ENCODE results near the gene FOXD2. TPM values are rescaled to one million over a fixed set of nuclear protein-coding genes. Genes with fewer than 3 reads are reported as not detected.

The FOXD2 gene
- total RNA-seq, 1 donor from 2014 or later = 0.07 TPM

DNA sequence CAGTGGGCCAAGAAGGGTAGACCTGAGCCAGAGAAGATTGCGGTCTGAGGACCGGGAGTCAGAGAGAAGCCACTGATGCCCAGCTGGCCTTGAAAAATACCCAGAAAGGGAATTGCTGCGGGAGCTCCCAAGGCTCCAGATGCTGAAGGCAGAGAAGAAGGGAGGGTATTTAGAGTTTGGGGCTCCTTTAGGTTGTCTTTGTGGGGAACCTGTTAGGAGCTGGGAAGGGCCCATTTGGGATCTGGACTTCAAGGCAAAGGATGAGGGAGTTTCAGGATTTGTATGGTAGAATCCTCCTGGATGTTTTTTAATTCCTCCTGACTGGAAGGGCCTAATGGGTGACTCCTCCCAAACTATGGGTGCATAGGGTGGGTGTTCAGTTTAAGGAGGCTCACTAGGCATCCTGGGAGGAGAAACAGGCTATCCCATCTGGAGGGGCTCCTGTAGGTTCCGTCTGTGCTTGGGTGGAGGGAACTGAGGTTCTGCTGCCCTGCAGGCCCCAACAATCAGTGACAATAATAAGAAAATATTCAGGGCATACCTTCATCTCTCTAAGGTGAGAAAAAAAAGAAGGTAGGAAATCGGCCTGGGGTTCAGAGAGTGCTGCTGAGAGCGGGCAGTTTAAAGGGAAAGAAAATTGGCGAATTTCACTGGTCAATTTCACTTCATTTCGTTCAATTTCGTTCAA, 5.1 kb downstream of the FOXD2 start:
- no peak for DNase-seq (ENCODE audit: low read depth)
- Histone ChIP-seq H4K20me1 (ENCODE audit: insufficient read depth, low read length) (peaks cover 9% of the 10 kb centered on the region), H3K27ac (ENCODE audit: low read depth, low read length) (no peak overlapping the region), H3K79me2 (ENCODE audit: insufficient read depth, low read length) (no peaks in the 10 kb centered on the region), H3K27me3 (ENCODE audit: insufficient read depth, low read length) (peaks cover 88% of the 10 kb centered on the region), H3K4me1 (ENCODE audit: insufficient read depth, low read length) (peaks cover 6% of the 10 kb centered on the region), H2AFZ (ENCODE audit: low read depth, low read length) (no peak overlapping the region), H3K9me3 (ENCODE audit: insufficient read depth, low read depth, low read length) (no peaks in the 10 kb centered on the region), H3K9ac (ENCODE audit: low read length) (no peak overlapping the region), H3K4me3 (ENCODE audit: insufficient read depth, low read depth, low read length) (no peak overlapping the region), H3K36me3 (ENCODE audit: insufficient read depth, low read length) (no peaks in the 10 kb centered on the region), H3K4me2 (ENCODE audit: low read length) (no peak overlapping the region)
- TF ChIP-seq, protein P1, sequence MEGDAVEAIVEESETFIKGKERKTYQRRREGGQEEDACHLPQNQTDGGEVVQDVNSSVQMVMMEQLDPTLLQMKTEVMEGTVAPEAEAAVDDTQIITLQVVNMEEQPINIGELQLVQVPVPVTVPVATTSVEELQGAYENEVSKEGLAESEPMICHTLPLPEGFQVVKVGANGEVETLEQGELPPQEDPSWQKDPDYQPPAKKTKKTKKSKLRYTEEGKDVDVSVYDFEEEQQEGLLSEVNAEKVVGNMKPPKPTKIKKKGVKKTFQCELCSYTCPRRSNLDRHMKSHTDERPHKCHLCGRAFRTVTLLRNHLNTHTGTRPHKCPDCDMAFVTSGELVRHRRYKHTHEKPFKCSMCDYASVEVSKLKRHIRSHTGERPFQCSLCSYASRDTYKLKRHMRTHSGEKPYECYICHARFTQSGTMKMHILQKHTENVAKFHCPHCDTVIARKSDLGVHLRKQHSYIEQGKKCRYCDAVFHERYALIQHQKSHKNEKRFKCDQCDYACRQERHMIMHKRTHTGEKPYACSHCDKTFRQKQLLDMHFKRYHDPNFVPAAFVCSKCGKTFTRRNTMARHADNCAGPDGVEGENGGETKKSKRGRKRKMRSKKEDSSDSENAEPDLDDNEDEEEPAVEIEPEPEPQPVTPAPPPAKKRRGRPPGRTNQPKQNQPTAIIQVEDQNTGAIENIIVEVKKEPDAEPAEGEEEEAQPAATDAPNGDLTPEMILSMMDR (IDR thresholded peaks at IDR 0.05; ENCODE audit: insufficient read depth, low read depth, low read length) = no peak
- TF ChIP-seq EZH2 (IDR thresholded peaks at IDR 0.05; ENCODE audit: insufficient read depth, low read length) = no peak
- Mint-ChIP-seq H3K9me3 (ENCODE audit: unreplicated experiment) (peaks cover 11% of the 10 kb centered on the region), H3K27ac (ENCODE audit: unreplicated experiment) (peak overlapping the region; percentile 4), H3K36me3 (ENCODE audit: low read depth, unreplicated experiment) (peaks cover 4% of the 10 kb centered on the region), H3K4me1 (ENCODE audit: low read depth, unreplicated experiment) (peaks cover 5% of the 10 kb centered on the region), H3K27me3 (ENCODE audit: low read depth, unreplicated experiment) (peaks cover 24% of the 10 kb centered on the region), H3K4me3 (ENCODE audit: unreplicated experiment) (no peak overlapping the region)
- FAIRE-seq = no peak

DNA sequence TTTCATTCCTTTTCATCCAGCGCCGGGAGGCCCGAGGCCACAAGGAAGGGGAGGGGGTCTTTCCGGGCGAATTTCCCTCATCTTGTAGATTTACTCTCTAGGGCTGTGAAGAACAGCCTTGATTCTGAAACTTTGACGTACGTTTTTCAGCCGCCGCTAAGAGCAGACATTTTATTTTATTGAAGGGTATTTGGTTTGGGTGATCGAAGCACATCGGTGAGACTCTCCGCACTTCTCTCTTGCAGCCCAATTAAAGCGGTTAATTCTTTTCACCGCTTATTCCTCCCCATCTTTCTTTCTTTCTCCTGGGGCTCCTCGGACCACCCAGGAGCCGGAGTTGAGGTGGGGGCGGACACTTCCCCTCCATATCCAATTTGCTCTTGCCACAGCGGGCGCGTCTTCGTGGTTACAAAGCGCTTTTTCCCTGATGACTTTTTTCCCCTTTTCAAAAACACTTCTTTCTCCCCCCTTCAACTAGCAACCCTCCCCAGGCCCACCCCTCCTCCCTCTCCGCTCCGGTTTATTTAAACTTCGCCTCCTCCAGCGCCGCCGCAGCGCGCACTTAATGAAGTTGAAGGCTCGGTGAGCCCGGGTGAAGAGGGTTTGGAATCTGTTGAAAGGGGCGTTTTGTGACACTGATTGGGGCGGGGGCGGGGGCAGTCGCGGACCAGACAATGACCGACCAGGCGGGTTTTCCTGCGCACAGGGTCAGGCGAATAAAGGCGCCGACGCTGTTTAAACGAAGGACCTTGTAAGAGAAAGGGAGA, 5.9 kb downstream of the FOXD2 start:
- FAIRE-seq = no peak
- no peak overlapping the region for H3K4me3 ChIP-seq (ENCODE audit: insufficient read depth, low read depth, low read length)

More for the DNA sequence above, 5.9 kb downstream of the FOXD2 start:
- peaks cover 6% of the 10 kb centered on the region for H3K4me1 ChIP-seq (ENCODE audit: insufficient read depth, low read length)
- no peak overlapping the region for H3K27ac ChIP-seq (ENCODE audit: low read depth, low read length)
- peaks cover 92% of the 10 kb centered on the region for H3K27me3 ChIP-seq (ENCODE audit: insufficient read depth, low read length)
- no peak overlapping the region for H3K9ac ChIP-seq (ENCODE audit: low read length)
- peaks cover 9% of the 10 kb centered on the region for H4K20me1 ChIP-seq (ENCODE audit: insufficient read depth, low read length)
- Mint-ChIP-seq H3K4me3 (ENCODE audit: unreplicated experiment) (peak overlapping the region; percentile 69), H3K27ac (ENCODE audit: unreplicated experiment) (no peak overlapping the region), H3K27me3 (ENCODE audit: low read depth, unreplicated experiment) (peaks cover 31% of the 10 kb centered on the region), H3K4me1 (ENCODE audit: low read depth, unreplicated experiment) (peaks cover 5% of the 10 kb centered on the region), H3K9me3 (ENCODE audit: unreplicated experiment) (peaks cover 11% of the 10 kb centered on the region), H3K36me3 (ENCODE audit: low read depth, unreplicated experiment) (peaks cover 4% of the 10 kb centered on the region)
- no peak for TF ChIP-seq EZH2 (IDR thresholded peaks at IDR 0.05; ENCODE audit: insufficient read depth, low read length)
- TF ChIP-seq, protein P1 (IDR thresholded peaks at IDR 0.05; ENCODE audit: insufficient read depth, low read depth, low read length) = no peak
- no peak overlapping the region for H2AFZ ChIP-seq (ENCODE audit: low read depth, low read length)
- no peaks in the 10 kb centered on the region for H3K79me2 ChIP-seq (ENCODE audit: insufficient read depth, low read length)
- no peak for DNase-seq (ENCODE audit: low read depth)
- no peak overlapping the region for H3K4me2 ChIP-seq (ENCODE audit: low read length)
- H3K9me3 ChIP-seq (ENCODE audit: insufficient read depth, low read depth, low read length) = no peaks in the 10 kb centered on the region
- no peaks in the 10 kb centered on the region for H3K36me3 ChIP-seq (ENCODE audit: insufficient read depth, low read length)

Measured in astrocyte (in vitro differentiated cells and primary cell).